Pancreas (tissue), 10 donors: ENCODE data around the gene RBMS1. TPM values are rescaled to one million over a fixed set of nuclear protein-coding genes. Genes with fewer than 3 reads are reported as not detected.

ENCODE experiments used
- ATAC-seq, 4 donors: fragments of 200-7000 bp; cut with Tn5 transposase; one replicate each; pipeline versions ENCODE4 v1.8.0 to v1.9.1; 2020; ENCODE audit warnings: mild to moderate bottlenecking in 4 of 4, moderate library complexity in 4 of 4
- DNase-seq, 6 donors: peaks; one replicate each; pipeline ENCODE4 v3.0.0-alpha.2; 2020
- FAIRE-seq: peaks from 2 replicates; lab custom pipeline; 2012; peaks lifted over from hg19 to GRCh38; lab: Jason Lieb, UNC
- H3K27ac ChIP-seq, 4 donors: fragments of 200-600 bp; sonication (generic); 1 replicate in 3 of 4; 2 replicates in 1 of 4; pipeline versions ENCODE4 v1.5.0 to v1.8.0; 2020
- H3K27me3 ChIP-seq, 4 donors: fragments of 200-600 bp; one replicate each; pipeline ENCODE4 v1.8.0; 2021
- H3K36me3 ChIP-seq, 3 donors: fragments of 200-600 bp; sonication (generic) in 1 of 3; one replicate each; pipeline versions ENCODE4 v1.5.0 to v1.8.0; 2020 to 2021
- H3K4me1 ChIP-seq, 3 donors: fragments of 200-600 bp; one replicate each; pipeline ENCODE4 v1.8.0; 2021
- H3K4me3 ChIP-seq, 4 donors: fragments of 200-600 bp; sonication (generic) in 2 of 4; one replicate each; pipeline versions ENCODE4 v1.5.0 to v1.8.0; 2020 to 2021
- H3K9me3 ChIP-seq, 4 donors: fragments of 200-600 bp; one replicate each; pipeline ENCODE4 v1.8.0; 2021
- WGBS, 2 donors: extraction: QIAGEN DNeasy Blood & Tissue Kit; methylation state at CpG; one replicate each; pipeline ENCODE4 v1.1.7; 2013; 5-methylcytosine and 5-hydroxymethylcytosine counted together
- intact Hi-C, 3 donors: fragments of 100-400 bp; cut with DNase I; formaldehyde crosslinking; loops; one replicate each; pipeline versions ENCODE4 v1.11.1 to v1.14.2; 2022
- polyA plus RNA-seq, 2 donors: library from polyadenylated mRNA; stranded (reverse); fragments of 200-250 nt; gene quantifications; one replicate each; pipeline ENCODE4 v1.2.3, GENCODE V29; 2013
- total RNA-seq, 6 donors: library from RNA; stranded (reverse); fragmentation: NEBNext Ultra II Directional in 4 of 6; extraction: Animal tissue kit (Norgen Biotek cat#: 25700) in 4 of 6; gene quantifications; one replicate each; pipeline versions ENCODE4 v1.2.1 to v1.2.4, GENCODE V29; 2021 to 2023
- TF ChIP-seq, protein P1 (sequence below), 4 donors: fragments of 200-600 bp; sonication (generic) in 3 of 4; IDR thresholded peaks; one replicate each; pipeline versions ENCODE4 v1.5.0 to v1.8.0; 2021; ENCODE audit warnings: antibody characterized with exemption in 4 of 4
- donor health status: healthy with polysubstance abuse.
- donor health status: DM: no; HTN: no; CAD: no; lungs with moderate emphysema.
- donor health status: DM: no; HTN: no; CAD: no.
- donor health status: control.
- donor health status: control.
- donor health status: Bipolar disorder and iron deficiency.
- donor health status: DM: yes; HTN: yes; CAD: no.
- donor health status: DM: no; HTN: no; CAD: no.
- donor health status: DM: no; HTN: no; CAD: no.
- donor health status: DM: yes; HTN: yes; CAD: no.

The RBMS1 gene, protein sequence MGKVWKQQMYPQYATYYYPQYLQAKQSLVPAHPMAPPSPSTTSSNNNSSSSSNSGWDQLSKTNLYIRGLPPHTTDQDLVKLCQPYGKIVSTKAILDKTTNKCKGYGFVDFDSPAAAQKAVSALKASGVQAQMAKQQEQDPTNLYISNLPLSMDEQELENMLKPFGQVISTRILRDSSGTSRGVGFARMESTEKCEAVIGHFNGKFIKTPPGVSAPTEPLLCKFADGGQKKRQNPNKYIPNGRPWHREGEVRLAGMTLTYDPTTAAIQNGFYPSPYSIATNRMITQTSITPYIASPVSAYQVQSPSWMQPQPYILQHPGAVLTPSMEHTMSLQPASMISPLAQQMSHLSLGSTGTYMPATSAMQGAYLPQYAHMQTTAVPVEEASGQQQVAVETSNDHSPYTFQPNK
- total RNA-seq = 10 to 100 TPM in 3 of 6 donors, 1 to 10 TPM in 3; 6.3 to 26.1 (median 9.2) TPM
- polyA plus RNA-seq = 1 to 10 TPM; 8.0 to 9.3 TPM

- ATAC-seq = peak; percentile 62 to 76 (median 70)
- Histone ChIP-seq H3K4me1 (no peaks in the 10 kb centered on the region), H3K27me3 (no peaks in the 10 kb centered on the region), H3K27ac (peak within 1 kb of the TSS; percentile 51 to 92 (median 82)), H3K4me3 (peak within 1 kb of the TSS; percentile 66 to 82 (median 82)), H3K9me3 (no peaks in the 10 kb centered on the region), H3K36me3 (no peaks in the 10 kb centered on the region)
- intact Hi-C loops = no loop called here
- DNase-seq = peak; percentile 43 to 85 (median 58)
- TF ChIP-seq, protein P1, sequence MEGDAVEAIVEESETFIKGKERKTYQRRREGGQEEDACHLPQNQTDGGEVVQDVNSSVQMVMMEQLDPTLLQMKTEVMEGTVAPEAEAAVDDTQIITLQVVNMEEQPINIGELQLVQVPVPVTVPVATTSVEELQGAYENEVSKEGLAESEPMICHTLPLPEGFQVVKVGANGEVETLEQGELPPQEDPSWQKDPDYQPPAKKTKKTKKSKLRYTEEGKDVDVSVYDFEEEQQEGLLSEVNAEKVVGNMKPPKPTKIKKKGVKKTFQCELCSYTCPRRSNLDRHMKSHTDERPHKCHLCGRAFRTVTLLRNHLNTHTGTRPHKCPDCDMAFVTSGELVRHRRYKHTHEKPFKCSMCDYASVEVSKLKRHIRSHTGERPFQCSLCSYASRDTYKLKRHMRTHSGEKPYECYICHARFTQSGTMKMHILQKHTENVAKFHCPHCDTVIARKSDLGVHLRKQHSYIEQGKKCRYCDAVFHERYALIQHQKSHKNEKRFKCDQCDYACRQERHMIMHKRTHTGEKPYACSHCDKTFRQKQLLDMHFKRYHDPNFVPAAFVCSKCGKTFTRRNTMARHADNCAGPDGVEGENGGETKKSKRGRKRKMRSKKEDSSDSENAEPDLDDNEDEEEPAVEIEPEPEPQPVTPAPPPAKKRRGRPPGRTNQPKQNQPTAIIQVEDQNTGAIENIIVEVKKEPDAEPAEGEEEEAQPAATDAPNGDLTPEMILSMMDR (IDR thresholded peaks at IDR 0.05) = no peak
- FAIRE-seq = no peak
- 0% methylated on average over 47 to 66 of the region's 66 CpGs for WGBS, 2 donors
These were observed at the start of gene RBMS1 for GRCh38 chr2:160493227-160494028. TSS of gene RBMS1 (minus strand) at chr2:160493807. CDS start at chr2:160493363, 444 bp downstream.

DNA sequence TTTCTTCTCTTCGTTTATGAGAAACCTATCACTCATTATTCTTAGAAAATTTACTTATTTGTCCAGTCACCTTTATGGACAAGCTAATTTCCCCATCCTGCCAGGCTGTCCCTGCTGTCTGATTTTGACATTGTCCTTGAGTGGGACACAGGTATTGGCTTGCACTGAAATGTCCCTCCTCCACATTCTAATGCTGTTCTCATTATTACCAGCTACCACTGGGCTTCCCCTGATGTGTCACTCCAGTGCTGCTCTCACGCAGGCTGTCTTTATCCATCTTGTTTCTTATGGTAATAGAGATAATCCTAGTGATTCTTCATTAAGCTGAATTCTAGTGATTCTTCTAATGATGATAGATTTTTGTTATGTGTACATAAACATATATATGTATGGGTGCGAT lies 48.1 kb upstream of the RBMS1 start:
- Histone ChIP-seq H3K27me3 (no peaks in the 10 kb centered on the region), H3K4me1 (no peaks in the 10 kb centered on the region), H3K9me3 (no peaks in the 10 kb centered on the region), H3K36me3 (no peaks in the 10 kb centered on the region), H3K4me3 (no peak overlapping the region), H3K27ac (no peak overlapping the region)
- TF ChIP-seq, protein P1 (IDR thresholded peaks at IDR 0.05) = no peak
- DNase-seq (no peak), ATAC-seq (no peak), FAIRE-seq (no peak)
- intact Hi-C loops = no loop called here
- 85 to 92% methylated on average over 3 of the region's 3 CpGs for WGBS, 2 donors

- no peaks in the 10 kb centered on the region for H3K27me3 ChIP-seq
- H3K4me3 ChIP-seq = no peak overlapping the region
- DNase-seq (no peak), FAIRE-seq (no peak), ATAC-seq (no peak)
- TF ChIP-seq, protein P1 (IDR thresholded peaks at IDR 0.05) = no peak
- 75 to 76% methylated on average over 5 of the region's 5 CpGs for WGBS, 2 donors
- no peak overlapping the region for H3K27ac ChIP-seq
- H3K36me3 ChIP-seq = no peaks in the 10 kb centered on the region
- no peaks in the 10 kb centered on the region for H3K4me1 ChIP-seq
- no peaks in the 10 kb centered on the region for H3K9me3 ChIP-seq
- intact Hi-C loops = no loop called here
These were observed 45.1 kb upstream of the RBMS1 start for GRCh38 chr2:160538559-160539355.

DNA sequence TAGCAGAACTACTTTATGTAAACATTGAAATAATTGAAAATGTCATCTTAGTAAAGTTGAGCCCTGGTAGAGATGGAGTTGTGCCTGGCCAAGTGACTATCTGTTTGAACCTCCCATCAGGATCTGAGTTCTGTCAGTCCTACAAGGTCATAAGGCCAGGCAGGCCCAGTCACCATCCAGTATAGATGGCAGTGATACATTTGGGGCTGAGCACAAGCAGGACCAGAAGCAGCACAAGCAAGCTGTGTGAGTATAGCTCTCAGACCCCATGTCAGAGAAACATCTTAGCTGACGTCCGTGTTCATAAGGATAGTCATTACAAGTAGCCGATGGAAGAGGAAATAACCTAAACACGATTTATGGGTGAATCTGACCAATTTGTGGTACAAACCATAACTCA lies 44.5 kb upstream of the RBMS1 start:
- TF ChIP-seq, protein P1 (IDR thresholded peaks at IDR 0.05) = no peak
- Histone ChIP-seq H3K4me1 (no peaks in the 10 kb centered on the region), H3K4me3 (no peak overlapping the region), H3K36me3 (no peaks in the 10 kb centered on the region), H3K27me3 (no peaks in the 10 kb centered on the region), H3K9me3 (no peaks in the 10 kb centered on the region), H3K27ac (no peak overlapping the region)
- 88 to 95% methylated on average over 4 of the region's 4 CpGs for WGBS, 2 donors
- intact Hi-C loops = no loop called here
- FAIRE-seq = no peak
- DNase-seq = no peak
- ATAC-seq = no peak
